HFFc6 (cell line): Measurements from ENCODE around the gene SLC35E1. TPM values are rescaled to one million over a fixed set of nuclear protein-coding genes. Genes with fewer than 3 reads are reported as not detected.
A peak's percentile ranks its signal among the peaks of the same experiment; 100 is the strongest.
"Not testable (repeated sequence)": the region's sequence is repeated elsewhere in the genome, so short reads cannot be mapped to it uniquely, and the experiment has no call there.

Source experiments
- DNase-seq: peaks from one replicate; pipeline ENCODE4 v3.0.0-alpha.2; 2018
- H3K27ac Mint-ChIP-seq: 2 replicates; pipeline ENCODE4 v1.8.0; 2020; ENCODE audit warnings: mild to moderate bottlenecking, mixed read lengths
- H3K27me3 Mint-ChIP-seq: 2 replicates; pipeline ENCODE4 v1.8.0; 2021; ENCODE audit warnings: mild to moderate bottlenecking, moderate library complexity, mixed read lengths; ENCODE audit not compliant: insufficient read depth
- H3K36me3 Mint-ChIP-seq: 2 replicates; pipeline ENCODE4 v1.8.0; 2021; ENCODE audit warnings: low read depth, mixed read lengths
- H3K4me1 Mint-ChIP-seq: 2 replicates; pipeline ENCODE4 v1.8.0; 2020; ENCODE audit warnings: low read depth, mixed read lengths
- H3K4me3 Mint-ChIP-seq: 2 replicates; pipeline ENCODE4 v1.8.0; 2020; ENCODE audit warnings: mild to moderate bottlenecking, moderate library complexity, mixed read lengths
- H3K9me3 Mint-ChIP-seq: 2 replicates; pipeline ENCODE4 v1.8.0; 2020; ENCODE audit warnings: mild to moderate bottlenecking, mixed read lengths
- CTCF ChIP-seq: fragments of 200-600 bp; sonication (generic); IDR thresholded peaks from 2 replicates; pipeline ENCODE4 v1.5.0; 2021; ENCODE audit warnings: antibody characterized with exemption, mild to moderate bottlenecking
- total RNA-seq, 6 experiments: library from RNA; stranded (reverse); fragmentation: NEBNext Ultra II Directional; extraction: Animal tissue kit (Norgen Biotek cat#: 25700); gene quantifications; 2 replicates in 1 of 6; 3 replicates in 5 of 6; pipeline ENCODE4 v1.2.3, GENCODE V29; 2021

SLC35E1 gene
- total RNA-seq, 6 experiments from 2014 or later = 44.2 to 67.1 (median 55.4) TPM

- no peak for TF ChIP-seq CTCF
- DNase-seq = no peak
Measured at GRCh38 chr19:16544473-16545231, 27.6 kb downstream of the SLC35E1 start.

GRCh38 chr19:16543734-16544133, 28.5 kb downstream of the SLC35E1 start:
- Mint-ChIP-seq H3K4me3 (peak overlapping the region; percentile 98), H3K36me3 (peaks cover 18% of the 10 kb centered on the region), H3K4me1 (peaks cover 27% of the 10 kb centered on the region)
- not testable (repeated sequence) for H3K9me3 Mint-ChIP-seq, H3K27ac Mint-ChIP-seq, DNase-seq, H3K27me3 Mint-ChIP-seq

More at GRCh38 chr19:16544473-16545231, 27.6 kb downstream of the SLC35E1 start:
- H3K27ac Mint-ChIP-seq = peak overlapping the region; percentile 62
- peaks cover 2% of the 10 kb centered on the region for H3K27me3 Mint-ChIP-seq
- peaks cover 27% of the 10 kb centered on the region for H3K4me1 Mint-ChIP-seq
- H3K4me3 Mint-ChIP-seq = peak overlapping the region; percentile 32; the same call in 1 of the 2 replicates
- no peaks in the 10 kb centered on the region for H3K9me3 Mint-ChIP-seq
- H3K36me3 Mint-ChIP-seq = peaks cover 11% of the 10 kb centered on the region

- Mint-ChIP-seq H3K27me3 (peaks cover 5% of the 10 kb centered on the region), H3K4me3 (peak overlapping the region; percentile 98), H3K9me3 (no peaks in the 10 kb centered on the region), H3K36me3 (peaks cover 25% of the 10 kb centered on the region), H3K27ac (peak overlapping the region; percentile 86), H3K4me1 (peaks cover 27% of the 10 kb centered on the region)
- no peak for TF ChIP-seq CTCF
- no peak for DNase-seq
Measured at GRCh38 chr19:16542910-16543472, 29.2 kb downstream of the SLC35E1 start.

GRCh38 chr19:16542045-16542909, 29.9 kb downstream of the SLC35E1 start, which contains the start of gene CHERP:
Gene CHERP (minus strand): TSS chr19:16542437. CDS start chr19:16542378, 59 bp downstream.
- TF ChIP-seq CTCF = no peak; the same call in 1 of the 2 replicates
- Mint-ChIP-seq H3K4me3 (peak within 1 kb of the TSS; percentile 98), H3K36me3 (peaks cover 32% of the 10 kb centered on the region), H3K27ac (peak within 1 kb of the TSS; percentile 89), H3K27me3 (peaks cover 3% of the 10 kb centered on the region), H3K9me3 (no peaks in the 10 kb centered on the region), H3K4me1 (peaks cover 27% of the 10 kb centered on the region)
- peak; percentile 89 for DNase-seq

GRCh38 chr19:16541526-16542044, 30.6 kb downstream of the SLC35E1 start:
- peaks cover 3% of the 10 kb centered on the region for H3K27me3 Mint-ChIP-seq
- DNase-seq = peak; percentile 9
- peaks cover 35% of the 10 kb centered on the region for H3K36me3 Mint-ChIP-seq
- TF ChIP-seq CTCF = no peak
- H3K27ac Mint-ChIP-seq = peak overlapping the region; percentile 89
- H3K4me3 Mint-ChIP-seq = peak overlapping the region; percentile 98
- H3K9me3 Mint-ChIP-seq = no peaks in the 10 kb centered on the region
- H3K4me1 Mint-ChIP-seq = peaks cover 27% of the 10 kb centered on the region
